ENCODE data around the gene ADGRV1.
A peak's percentile ranks its signal among the peaks of the same experiment; 100 is the strongest.

Gene ADGRV1

GRCh38 chr5:91156242-91156641 lies 597.6 kb downstream of the ADGRV1 start:
- Histone ChIP-seq H3K4me3 (ENCODE audit: severe bottlenecking) (no peak overlapping the region), H3K9me3 (ENCODE audit: severe bottlenecking) (no peaks in the 10 kb centered on the region), H3K27me3 (ENCODE audit: insufficient read depth, poor library complexity, severe bottlenecking) (no peaks in the 10 kb centered on the region), H3K27ac (ENCODE audit: poor library complexity, severe bottlenecking) (no peak overlapping the region), H3K36me3 (ENCODE audit: low read depth) (no peaks in the 10 kb centered on the region), H3K4me1 (ENCODE audit: insufficient read depth, poor library complexity, severe bottlenecking) (peaks cover 8% of the 10 kb centered on the region)
- ATAC-seq (ENCODE audit: low read depth) (no peak), DNase-seq (ENCODE audit: low spot score) (no peak)
- no peak for TF ChIP-seq CTCF (IDR thresholded peaks at IDR 0.05; ENCODE audit: poor library complexity, severe bottlenecking)

GRCh38 chr5:91158011-91158410 lies 599.4 kb downstream of the ADGRV1 start:
- Histone ChIP-seq H3K4me1 (ENCODE audit: insufficient read depth, poor library complexity, severe bottlenecking) (peaks cover 11% of the 10 kb centered on the region), H3K4me3 (ENCODE audit: severe bottlenecking) (no peak overlapping the region), H3K9me3 (ENCODE audit: severe bottlenecking) (no peaks in the 10 kb centered on the region), H3K27me3 (ENCODE audit: insufficient read depth, poor library complexity, severe bottlenecking) (no peaks in the 10 kb centered on the region), H3K27ac (ENCODE audit: poor library complexity, severe bottlenecking) (no peak overlapping the region), H3K36me3 (ENCODE audit: low read depth) (no peaks in the 10 kb centered on the region)
- DNase-seq (ENCODE audit: low spot score) = no peak
- no peak for ATAC-seq (ENCODE audit: low read depth)
- no peak for TF ChIP-seq CTCF (IDR thresholded peaks at IDR 0.05; ENCODE audit: poor library complexity, severe bottlenecking)

GRCh38 chr5:91159647-91160046 lies 601.0 kb downstream of the ADGRV1 start:
- Histone ChIP-seq H3K9me3 (ENCODE audit: severe bottlenecking) (no peaks in the 10 kb centered on the region), H3K4me3 (ENCODE audit: severe bottlenecking) (no peak overlapping the region), H3K4me1 (ENCODE audit: insufficient read depth, poor library complexity, severe bottlenecking) (peaks cover 28% of the 10 kb centered on the region), H3K27me3 (ENCODE audit: insufficient read depth, poor library complexity, severe bottlenecking) (no peaks in the 10 kb centered on the region), H3K27ac (ENCODE audit: poor library complexity, severe bottlenecking) (no peak overlapping the region), H3K36me3 (ENCODE audit: low read depth) (no peaks in the 10 kb centered on the region)
- ATAC-seq (ENCODE audit: low read depth) (no peak), DNase-seq (ENCODE audit: low spot score) (no peak)
- no peak for TF ChIP-seq CTCF (IDR thresholded peaks at IDR 0.05; ENCODE audit: poor library complexity, severe bottlenecking)

GRCh38 chr5:91160714-91161285 lies 602.2 kb downstream of the ADGRV1 start:
- Histone ChIP-seq H3K4me3 (ENCODE audit: severe bottlenecking) (no peak overlapping the region), H3K27me3 (ENCODE audit: insufficient read depth, poor library complexity, severe bottlenecking) (no peaks in the 10 kb centered on the region), H3K27ac (ENCODE audit: poor library complexity, severe bottlenecking) (no peak overlapping the region), H3K36me3 (ENCODE audit: low read depth) (no peaks in the 10 kb centered on the region), H3K4me1 (ENCODE audit: insufficient read depth, poor library complexity, severe bottlenecking) (peaks cover 33% of the 10 kb centered on the region), H3K9me3 (ENCODE audit: severe bottlenecking) (no peaks in the 10 kb centered on the region)
- ATAC-seq (ENCODE audit: low read depth) = no peak
- DNase-seq (ENCODE audit: low spot score) = no peak
- TF ChIP-seq CTCF (IDR thresholded peaks at IDR 0.05; ENCODE audit: poor library complexity, severe bottlenecking) = no peak

DNA sequence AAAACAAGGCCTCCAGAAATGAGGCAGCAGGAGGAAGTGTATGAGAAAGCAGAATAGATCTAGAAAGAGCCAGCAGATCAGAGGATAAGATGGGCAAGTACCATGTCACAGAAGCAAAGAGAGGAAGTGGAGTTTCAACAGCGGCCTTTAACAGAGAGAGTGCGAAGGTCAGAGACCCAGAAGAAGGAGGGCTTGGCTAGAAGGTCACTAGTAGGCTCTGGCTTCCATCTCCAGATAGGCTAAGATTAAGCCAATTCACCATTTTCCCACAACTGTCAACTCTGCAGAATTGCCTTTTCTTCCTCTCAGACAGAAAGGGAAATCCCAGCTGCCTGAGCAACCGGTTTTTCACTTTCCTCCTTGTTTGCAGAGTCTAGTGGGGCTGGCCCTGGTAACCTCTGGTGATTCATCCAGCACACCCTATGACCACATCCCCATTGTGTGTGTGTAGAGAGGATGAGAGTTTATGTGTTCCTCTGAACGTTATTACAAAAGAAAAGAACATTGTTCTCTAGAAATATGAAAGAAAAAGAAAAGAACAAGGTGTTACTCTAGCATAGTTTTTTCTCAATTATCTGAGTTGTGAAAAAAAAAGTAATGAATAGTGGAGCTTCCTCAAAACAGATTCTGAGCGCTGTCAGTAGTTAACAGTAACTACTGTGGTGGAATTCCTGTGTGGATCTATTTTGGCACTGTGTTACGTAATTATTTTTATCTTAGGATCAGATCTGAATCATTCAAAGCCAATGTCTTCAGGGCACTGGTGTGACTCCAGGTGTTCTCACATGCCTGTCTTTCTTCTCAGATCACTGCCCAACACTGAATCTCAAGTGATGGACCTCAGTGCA lies 604.2 kb downstream of the ADGRV1 start:
- DNase-seq (ENCODE audit: low spot score) = peak; percentile 94
- no peak for TF ChIP-seq CTCF (IDR thresholded peaks at IDR 0.05; ENCODE audit: poor library complexity, severe bottlenecking)
- H3K4me1 ChIP-seq (ENCODE audit: insufficient read depth, poor library complexity, severe bottlenecking) = peaks cover 42% of the 10 kb centered on the region

More for the DNA sequence above, 604.2 kb downstream of the ADGRV1 start:
- H3K27ac ChIP-seq (ENCODE audit: poor library complexity, severe bottlenecking) = peak overlapping the region; percentile 70
- H3K27me3 ChIP-seq (ENCODE audit: insufficient read depth, poor library complexity, severe bottlenecking) = no peaks in the 10 kb centered on the region
- H3K36me3 ChIP-seq (ENCODE audit: low read depth) = no peaks in the 10 kb centered on the region
- no peaks in the 10 kb centered on the region for H3K9me3 ChIP-seq (ENCODE audit: severe bottlenecking)
- ATAC-seq (ENCODE audit: low read depth) = peak; percentile 95
- H3K4me3 ChIP-seq (ENCODE audit: severe bottlenecking) = no peak overlapping the region
